B cell (primary cell): ENCODE measurements around the gene SHISA3. TPM values are rescaled to one million over a fixed set of nuclear protein-coding genes. Genes with fewer than 3 reads are reported as not detected.

Experiments used
- ATAC-seq: fragments of 200-7000 bp; cut with Tn5 transposase; one replicate; pipeline ENCODE4 v1.10.0; 2021; ENCODE audit warnings: low read depth, mild to moderate bottlenecking, moderate number of reproducible peaks, moderate library complexity
- CTCF ChIA-PET: fragments of 350-600 bp; sonication (Branson Sonifier 250); formaldehyde crosslinking; loops from one replicate; lab custom pipeline; 2021; ENCODE audit warnings: antibody characterized with exemption, inconsistent platforms; lab: Charles Lee
- POLR2A ChIA-PET: fragments of 350-600 bp; sonication (Branson Sonifier 250); formaldehyde crosslinking; loops from one replicate; lab custom pipeline; 2021; ENCODE audit warnings: antibody characterized with exemption; lab: Charles Lee
- DNase-seq: peaks from one replicate; pipeline ENCODE4 v3.0.0; 2013
- H2AFZ ChIP-seq: 2 replicates; pipeline ENCODE4 v1.6.1; 2012; ENCODE audit warnings: mild to moderate bottlenecking, low read depth, low read length; ENCODE audit not compliant: insufficient read depth, poor library complexity, severe bottlenecking
- H3K27ac ChIP-seq, 2 donors: 1 replicate in 1 of 2; 2 replicates in 1 of 2; pipeline ENCODE4 v1.5.1; 2012 to 2013; ENCODE audit warnings: low read length in 2 of 2, mild to moderate bottlenecking in 2 of 2, moderate library complexity in 1 of 2
- H3K27me3 ChIP-seq, 4 experiments: fragments of 200-600 bp in 1 of 4; sonication (generic) in 1 of 4; replicated peaks in 1 of 4; 1 replicate in 2 of 4; 2 replicates in 2 of 4; pipeline versions ENCODE4 v1.6.1 to v1.7.0; 2013 to 2016; ENCODE audit warnings: low read length in 3 of 4, mild to moderate bottlenecking in 2 of 4, mixed read lengths in 1 of 4, moderate library complexity in 1 of 4; ENCODE audit not compliant: insufficient read depth in 4 of 4, control insufficient read depth in 3 of 4; ENCODE audit errors: control extremely low read depth in 1 of 4
- H3K36me3 ChIP-seq, 2 experiments: replicated peaks in 1 of 2; 1 replicate in 1 of 2; 2 replicates in 1 of 2; pipeline versions ENCODE4 v1.6.1 to v1.7.1; 2013; ENCODE audit warnings: low read length in 1 of 2; ENCODE audit not compliant: insufficient read depth in 2 of 2, control insufficient read depth in 1 of 2; ENCODE audit errors: control extremely low read depth in 1 of 2, extremely low read depth in 1 of 2
- H3K4me1 ChIP-seq, 2 donors: fragments of 200-600 bp in 1 of 2; sonication (generic) in 1 of 2; 1 replicate in 1 of 2; 2 replicates in 1 of 2; pipeline versions ENCODE4 v1.5.1 to v1.6.1; 2013 to 2017; ENCODE audit warnings: low read length in 2 of 2; ENCODE audit not compliant: control insufficient read depth in 2 of 2, insufficient read depth in 2 of 2
- H3K4me2 ChIP-seq: replicated peaks from 2 replicates; pipeline ENCODE3; 2012; ENCODE audit warnings: mild to moderate bottlenecking, low read depth, low read length; ENCODE audit not compliant: poor library complexity, severe bottlenecking
- H3K4me3 ChIP-seq, 5 experiments: fragments of 200-600 bp in 1 of 5; sonication (generic) in 1 of 5; 1 replicate in 3 of 5; 2 replicates in 2 of 5; pipeline versions ENCODE4 v1.5.1 to v1.7.0; 2011 to 2016; ENCODE audit warnings: low read length in 4 of 5, mild to moderate bottlenecking in 4 of 5, low read depth in 2 of 5, control low read depth in 1 of 5, moderate library complexity in 1 of 5; ENCODE audit not compliant: insufficient read depth in 1 of 5; ENCODE audit errors: control extremely low read depth in 1 of 5, extremely low read depth in 1 of 5
- H3K79me2 ChIP-seq: fragments of 200-600 bp; sonication (generic); one replicate; pipeline ENCODE4 v1.6.0; 2016; ENCODE audit warnings: low read length; ENCODE audit not compliant: control insufficient read depth, insufficient read depth
- H3K9ac ChIP-seq: fragments of 200-600 bp; sonication (generic); 2 replicates; pipeline ENCODE4 v1.6.1; 2017; ENCODE audit warnings: mild to moderate bottlenecking, low read length, moderate library complexity
- H3K9me3 ChIP-seq, 3 donors: one replicate each; pipeline versions ENCODE4 v1.6.1 to v1.7.1; 2013; ENCODE audit warnings: low read length in 2 of 3; ENCODE audit not compliant: control insufficient read depth in 2 of 3, insufficient read depth in 1 of 3; ENCODE audit errors: control extremely low read depth in 1 of 3
- H4K20me1 ChIP-seq: 2 replicates; pipeline ENCODE4 v1.6.0; 2012; ENCODE audit warnings: mild to moderate bottlenecking, low read length; ENCODE audit not compliant: insufficient read depth, control insufficient read depth, poor library complexity, severe bottlenecking
- H3K27ac Mint-ChIP-seq: one replicate; pipeline ENCODE4 v1.8.0; 2021; ENCODE audit warnings: mixed read lengths
- H3K27me3 Mint-ChIP-seq: one replicate; pipeline ENCODE4 v1.8.0; 2021; ENCODE audit warnings: mixed read lengths
- H3K4me1 Mint-ChIP-seq: one replicate; pipeline ENCODE4 v1.8.0; 2021; ENCODE audit warnings: mixed read lengths
- H3K4me3 Mint-ChIP-seq: one replicate; pipeline ENCODE4 v1.8.0; 2021; ENCODE audit warnings: mixed read lengths
- H3K9me3 Mint-ChIP-seq: one replicate; pipeline ENCODE4 v1.8.0; 2022; ENCODE audit warnings: mixed read lengths; ENCODE audit not compliant: insufficient read depth
- CTCF ChIP-seq: fragments of 200-600 bp; IDR thresholded peaks from one replicate; pipeline ENCODE4 v1.8.0; 2022; ENCODE audit warnings: antibody characterized with exemption, mild to moderate bottlenecking
- EZH2 ChIP-seq: IDR thresholded peaks from 2 replicates; pipeline ENCODE4 v1.6.1; 2012; ENCODE audit warnings: borderline replicate concordance, low read depth, mild to moderate bottlenecking, moderate library complexity, low read length; ENCODE audit not compliant: insufficient read depth, poor library complexity, severe bottlenecking
- WGBS: methylation state at CpG from one replicate; pipeline ENCODE4 v1.1.5; 2013; ENCODE audit warnings: missing lambda C conversion rate; ENCODE audit not compliant: insufficient coverage; 5-methylcytosine and 5-hydroxymethylcytosine counted together
- intact Hi-C: fragments of 100-400 bp; cut with micrococcal nuclease; formaldehyde crosslinking; loops from one replicate; pipeline ENCODE4 v1.10.0; 2022
- polyA plus RNA-seq: library from polyadenylated mRNA; depleted of rRNA; stranded (reverse); fragments of >200 nt; gene quantifications from 2 replicates; pipeline ENCODE4 v1.2.3, GENCODE V29; 2012
- total RNA-seq, 2 donors: library from RNA; stranded (reverse); fragments of 120-200 nt in 1 of 2; gene quantifications; 1 replicate in 1 of 2; 2 replicates in 1 of 2; pipeline versions ENCODE4 v1.2.3 to v1.2.4, GENCODE V29; 2013 to 2022

SHISA3 gene
- total and polyA plus RNA-seq, 2 donors (not counting 1 experiment from before 2014, with no cell fraction given) = not detected

- H3K4me1 Mint-ChIP-seq = peaks cover 24% of the 10 kb centered on the region
- WGBS = 40% methylated on average over 1 of the region's 4 CpGs
- DNase-seq (no peak), ATAC-seq (no peak)
- Histone ChIP-seq H3K36me3 (no peaks in the 10 kb centered on the region), H3K9ac (no peak overlapping the region), H3K4me2 (no peak overlapping the region), H3K27me3 (peaks cover 0 to 17% (median 11%) of the 10 kb centered on the region in 4 experiments), H3K79me2 (no peaks in the 10 kb centered on the region), H3K9me3 (no peaks in the 10 kb centered on the region), H2AFZ (no peak overlapping the region), H3K4me3 (no peak overlapping the region), H3K4me1 (peaks cover 7 to 27% of the 10 kb centered on the region in 2 donors), H4K20me1 (no peaks in the 10 kb centered on the region), H3K27ac (no peak overlapping the region)
- H3K27ac Mint-ChIP-seq = no peak overlapping the region
- intact Hi-C loops = no loop called here
- H3K27me3 Mint-ChIP-seq = peaks cover 13% of the 10 kb centered on the region
- no peak overlapping the region for H3K4me3 Mint-ChIP-seq
- TF ChIP-seq CTCF (no peak), EZH2 (no peak)
- ChIA-PET CTCF (no interaction called here), POLR2A (no interaction called here)
- no peaks in the 10 kb centered on the region for H3K9me3 Mint-ChIP-seq
These were observed 4.9 kb upstream of the SHISA3 start for GRCh38 chr4:42392436-42392835.

GRCh38 chr4:42395595-42395994 lies 1.7 kb upstream of the SHISA3 start:
- Histone ChIP-seq H3K36me3 (no peaks in the 10 kb centered on the region), H3K4me2 (no peak overlapping the region), H3K27me3 (peaks cover 0 to 43% (median 26%) of the 10 kb centered on the region in 4 experiments), H3K4me3 (no peak overlapping the region), H2AFZ (no peak overlapping the region), H4K20me1 (no peaks in the 10 kb centered on the region), H3K9me3 (no peaks in the 10 kb centered on the region), H3K4me1 (peaks cover 30 to 48% of the 10 kb centered on the region in 2 donors), H3K79me2 (no peaks in the 10 kb centered on the region), H3K9ac (no peak overlapping the region), H3K27ac (no peak overlapping the region)
- no peaks in the 10 kb centered on the region for H3K9me3 Mint-ChIP-seq
- peaks cover 46% of the 10 kb centered on the region for H3K4me1 Mint-ChIP-seq
- no CpG with 5 or more reads among the region's 1 CpG for WGBS
- no peak overlapping the region for H3K4me3 Mint-ChIP-seq
- no peak for DNase-seq
- no peak for TF ChIP-seq CTCF
- TF ChIP-seq EZH2 = no peak
- intact Hi-C loops = no loop called here
- no peak overlapping the region for H3K27ac Mint-ChIP-seq
- no peak for ATAC-seq
- ChIA-PET POLR2A (no interaction called here), CTCF (no interaction called here)
- H3K27me3 Mint-ChIP-seq = peaks cover 39% of the 10 kb centered on the region
